Epidermal melanocyte (primary cell): ENCODE data around the gene RIPOR1.
"Not testable (repeated sequence)": the region's sequence is repeated elsewhere in the genome, so short reads cannot be mapped to it uniquely, and the experiment has no call there.

ENCODE experiments used
- DNase-seq: peaks from one replicate; pipeline ENCODE4 v3.0.0; 2011; ENCODE audit warnings: low spot score; ENCODE audit not compliant: insufficient read length

The RIPOR1 gene

GRCh38 chr16:67516296-67517154 is 12.1 kb upstream of the RIPOR1 start:
- DNase-seq: peak; percentile 19

- no peak for DNase-seq
Measured at GRCh38 chr16:67517155-67517445, 11.5 kb upstream of the RIPOR1 start.

GRCh38 chr16:67517661-67518423 is 10.8 kb upstream of the RIPOR1 start:
- DNase-seq: peak; percentile 4

- no peak for DNase-seq
Measured at GRCh38 chr16:67518676-67519075, 10.0 kb upstream of the RIPOR1 start.

GRCh38 chr16:67519242-67519641 is 9.4 kb upstream of the RIPOR1 start:
- peak; percentile 4 for DNase-seq

GRCh38 chr16:67521095-67521804 is 7.4 kb upstream of the RIPOR1 start:
- peak; percentile 91 for DNase-seq

GRCh38 chr16:67525176-67525860 is 3.3 kb upstream of the RIPOR1 start:
- DNase-seq: no peak

- DNase-seq: peak; percentile 12
Measured at GRCh38 chr16:67526149-67526791, 2.4 kb upstream of the RIPOR1 start.

GRCh38 chr16:67528870-67529581 is 397 bp downstream of the RIPOR1 start:
- DNase-seq: peak; percentile 69

- DNase-seq: peak; percentile 13
Measured at GRCh38 chr16:67529582-67530012, 968 bp downstream of the RIPOR1 start.

- peak; percentile 78 for DNase-seq
Measured at GRCh38 chr16:67530013-67530939, 1.6 kb downstream of the RIPOR1 start.

GRCh38 chr16:67531247-67531646 is 2.6 kb downstream of the RIPOR1 start:
- peak; percentile 2 for DNase-seq

GRCh38 chr16:67533024-67533560 is 4.5 kb downstream of the RIPOR1 start:
- peak; percentile 7 for DNase-seq

- not testable (repeated sequence) for DNase-seq
Measured at GRCh38 chr16:67533987-67534386, 5.4 kb downstream of the RIPOR1 start.

GRCh38 chr16:67534431-67534830 is 5.8 kb downstream of the RIPOR1 start:
- peak; percentile 9 for DNase-seq

GRCh38 chr16:67535201-67535600 is 6.6 kb downstream of the RIPOR1 start:
- peak; percentile 5 for DNase-seq

GRCh38 chr16:67537270-67537635 is 8.6 kb downstream of the RIPOR1 start:
- peak; percentile 60 for DNase-seq

- peak; percentile 61 for DNase-seq
Measured at GRCh38 chr16:67537636-67538591, 9.3 kb downstream of the RIPOR1 start.
